K562 (cell line): Measurements from ENCODE around the gene CENPB. TPM values are rescaled to one million over a fixed set of nuclear protein-coding genes. Genes with fewer than 3 reads are reported as not detected.

Source experiments
- C11orf30 ChIP-seq: fragments of 450-650 bp; IDR thresholded peaks from 2 replicates; pipeline ENCODE4 v1.6.1; 2016; ENCODE audit warnings: low read depth, mild to moderate bottlenecking
- CBX2 ChIP-seq: fragments of 200-600 bp; sonication (generic); IDR thresholded peaks from one replicate; pipeline ENCODE4 v1.6.1; 2012; ENCODE audit warnings: mild to moderate bottlenecking, low read length, inconsistent platforms; ENCODE audit not compliant: insufficient read depth, poor library complexity, severe bottlenecking
- CHD1 ChIP-seq: fragments of 200-600 bp; sonication (generic); IDR thresholded peaks from one replicate; pipeline ENCODE4 v1.6.1; 2012; ENCODE audit warnings: mild to moderate bottlenecking, moderate library complexity, low read length, inconsistent platforms
- EGR1 ChIP-seq: fragments of 450-650 bp; conservative IDR thresholded peaks from 2 replicates; pipeline ENCODE4 v1.6.1; 2017; ENCODE audit warnings: mild to moderate bottlenecking
- FOXK2 ChIP-seq, 2 experiments: fragments of 450-650 bp; IDR thresholded peaks in 1 of 2; conservative IDR thresholded peaks in 1 of 2; 2 replicates each; pipeline ENCODE4 v1.6.1; 2016; ENCODE audit warnings: low read depth in 2 of 2, mild to moderate bottlenecking in 1 of 2
- GABPB1 ChIP-seq: sonication (generic); formaldehyde crosslinking; IDR thresholded peaks from 2 replicates; pipeline ENCODE4 v1.8.0; 2022; ENCODE audit warnings: mild to moderate bottlenecking, missing genetic modification reagents
- HNRNPLL ChIP-seq: fragments of 200-400 bp; formaldehyde crosslinking; IDR thresholded peaks from 2 replicates; pipeline ENCODE4 v1.6.1; 2017; ENCODE audit warnings: low read length, low read depth, mild to moderate bottlenecking; ENCODE audit not compliant: poor library complexity, severe bottlenecking
- MAZ ChIP-seq, 2 experiments: fragments of 450-650 bp in 1 of 2; sonication (generic) in 1 of 2; formaldehyde crosslinking; IDR thresholded peaks in 1 of 2; conservative IDR thresholded peaks in 1 of 2; 2 replicates each; pipeline versions ENCODE4 v1.4.0 to v1.5.0; 2020; ENCODE audit warnings: mild to moderate bottlenecking in 1 of 2, missing genetic modification reagents in 1 of 2
- MIER1 ChIP-seq: fragments of 450-650 bp; IDR thresholded peaks from 2 replicates; pipeline ENCODE4 v1.6.1; 2016; ENCODE audit warnings: antibody characterized with exemption, mild to moderate bottlenecking, low read depth
- NCOA2 ChIP-seq, 2 experiments: fragments of 450-650 bp; IDR thresholded peaks; 2 replicates each; pipeline ENCODE4 v1.6.1; 2018; ENCODE audit warnings: mild to moderate bottlenecking in 2 of 2, moderate library complexity in 1 of 2; ENCODE audit not compliant: partially characterized antibody in 2 of 2
- NFYB ChIP-seq: IDR thresholded peaks from 2 replicates; pipeline ENCODE4 v1.6.1; 2011; ENCODE audit warnings: mild to moderate bottlenecking, moderate library complexity; ENCODE audit not compliant: insufficient read length; ENCODE audit errors: extremely low read depth
- POLR2A ChIP-seq: fragments of 450-650 bp; conservative IDR thresholded peaks from 2 replicates; pipeline ENCODE4 v1.6.1; 2016
- SREBF2 ChIP-seq: sonication (generic); formaldehyde crosslinking; IDR thresholded peaks from 2 replicates; pipeline ENCODE4 v1.4.0; 2020; ENCODE audit warnings: mild to moderate bottlenecking, missing genetic modification reagents
- SRF ChIP-seq, 2 experiments: fragments of 250-450, 450-650 bp in 1 of 2; sonication (Bioruptor Pico) in 1 of 2; sonication (generic) in 1 of 2; formaldehyde crosslinking; IDR thresholded peaks; 2 replicates each; pipeline versions ENCODE4 v1.5.0 to v1.5.1; 2020 to 2022; ENCODE audit warnings: mild to moderate bottlenecking in 1 of 2, missing genetic modification reagents in 1 of 2
- TAF9B ChIP-seq: fragments of 450-650 bp; IDR thresholded peaks from 2 replicates; pipeline ENCODE4 v1.6.1; 2018; ENCODE audit warnings: mild to moderate bottlenecking; ENCODE audit not compliant: partially characterized antibody
- XRCC4 ChIP-seq: IDR thresholded peaks from one replicate; pipeline ENCODE4 v1.6.1; 2011; ENCODE audit not compliant: insufficient read depth, insufficient read length; ENCODE audit errors: extremely low read depth
- ZBTB1 ChIP-seq: sonication (generic); formaldehyde crosslinking; IDR thresholded peaks from 2 replicates; pipeline ENCODE4 v1.8.1; 2023; ENCODE audit warnings: missing genetic modification reagents, low read depth, mild to moderate bottlenecking, borderline replicate concordance
- polyA plus RNA-seq, 8 experiments: library from polyadenylated mRNA; depleted of rRNA in 4 of 8; stranded (reverse) in 5 of 8; unstranded in 3 of 8; fragments of >200 nt; fragmentation: Nextera tagmentation in 2 of 8; fragmentation: Illumina TruSeq in 1 of 8; extraction: Ambion mirVana in 2 of 8; extraction: Trizol in 1 of 8; gene quantifications; 2 replicates each; pipeline versions ENCODE4 v1.2.1 to v1.2.3, GENCODE V29; 2011 to 2014; ENCODE audit warnings: inconsistent platforms in 1 of 8, missing spikeins in 1 of 8
- total RNA-seq, 7 experiments: library from RNA; depleted of rRNA in 6 of 7; stranded (reverse); fragments of >200 nt in 6 of 7; fragmentation: Illumina TruSeq in 2 of 7; extraction: Trizol in 2 of 7; gene quantifications; 2 replicates each; pipeline versions ENCODE4 v1.2.1 to v1.2.3, GENCODE V29; 2011 to 2021; ENCODE audit warnings: low replicate concordance in 1 of 7
- TF ChIP-seq, protein P1 (sequence below): sonication (generic); formaldehyde crosslinking; IDR thresholded peaks from 2 replicates; pipeline ENCODE4 v1.8.0; 2022; ENCODE audit warnings: mild to moderate bottlenecking, missing genetic modification reagents
- TF ChIP-seq, protein P2 (sequence below): sonication (generic); formaldehyde crosslinking; IDR thresholded peaks from 2 replicates; pipeline ENCODE4 v1.8.0; 2022; ENCODE audit warnings: missing genetic modification reagents, mild to moderate bottlenecking, borderline replicate concordance
- TF ChIP-seq, protein P3 (sequence below): fragments of 450-650 bp; formaldehyde crosslinking; IDR thresholded peaks from 2 replicates; pipeline ENCODE4 v1.4.0; 2020; ENCODE audit warnings: mild to moderate bottlenecking, mixed read lengths

The CENPB gene
- total and polyA plus RNA-seq, 9 of the 15 experiments (the other 6 are each of a cell fraction or from before 2014, with no cell fraction given), result 0.17 to 70.8 (median 24.9) TPM

DNA sequence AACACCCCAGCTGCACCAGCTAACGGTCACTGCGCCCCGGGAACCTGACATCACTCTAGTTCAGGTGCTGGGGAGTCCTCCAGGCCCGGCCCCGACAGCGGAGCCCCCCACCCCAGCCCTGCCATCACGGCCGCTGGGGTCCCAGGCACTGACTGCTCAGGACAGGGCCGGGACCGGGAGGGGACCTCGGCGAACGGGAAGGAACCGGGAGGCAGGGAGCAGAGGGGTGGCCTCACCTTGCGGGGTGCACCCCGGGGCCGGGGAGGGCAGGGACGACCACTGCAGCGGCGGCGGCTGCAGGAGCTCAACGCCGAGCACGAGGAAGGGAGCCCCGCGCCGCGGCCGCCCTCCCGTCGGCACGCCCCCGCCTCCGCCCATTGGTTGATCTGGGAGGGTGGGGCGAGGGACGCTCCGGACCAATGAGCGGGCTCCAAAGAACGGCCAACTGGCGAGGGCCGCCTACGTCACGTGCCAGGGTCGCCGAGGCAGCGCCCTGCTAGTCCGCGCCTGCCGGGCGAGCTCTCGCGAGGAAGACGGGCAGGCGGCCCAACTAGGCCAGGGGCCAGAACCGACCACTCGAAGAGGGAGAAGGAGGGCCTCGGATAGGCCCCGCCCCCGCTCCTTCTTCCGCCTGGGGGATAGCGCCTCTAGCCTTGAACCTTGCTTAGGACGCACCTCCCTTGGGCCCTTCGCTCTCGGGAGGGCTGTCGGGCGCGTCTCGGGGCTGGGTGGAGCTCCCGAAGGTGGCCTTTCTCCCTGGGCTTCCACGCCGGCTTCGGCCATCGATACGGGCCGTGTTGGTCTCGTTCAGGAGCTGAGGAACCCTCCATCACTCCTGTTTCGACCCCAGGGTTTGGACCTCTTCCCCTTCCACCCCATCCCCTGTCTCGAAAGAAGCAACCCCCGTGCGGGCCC, 18.9 kb downstream of the CENPB start, which contains the start of gene ADISSP (continued):
- TF ChIP-seq C11orf30 (no peak), CHD1 (no peak), FOXK2 (conservative IDR thresholded peaks at IDR 0.05 in 1 of 2, IDR thresholded peaks at IDR 0.05 in 1 of 2; ENCODE audit: low read depth in 2 of 2) (no peak), CBX2 (no peak), MIER1 (no peak), NFYB (peak; percentile 59), HNRNPLL (no peak), MAZ (CRISPR knock-in tag; conservative IDR thresholded peaks at IDR 0.05 in 1 of 2, IDR thresholded peaks at IDR 0.05 in 1 of 2) (no peak; a peak in 3 of 4 replicates), TAF9B (peak; percentile 10), GABPB1 (CRISPR knock-in tag) (peak; percentile 43; the same call in 1 of the 2 replicates), SRF (CRISPR knock-in tag; IDR thresholded peaks at IDR 0.05) (no peak; a peak in 1 of 4 replicates), XRCC4 (no peak), EGR1 (peak; percentile 59), SREBF2 (CRISPR knock-in tag) (no peak), ZBTB1 (CRISPR knock-in tag) (peak; percentile 14; the same call in 1 of the 2 replicates), NCOA2 (IDR thresholded peaks at IDR 0.05; ENCODE audit: partially characterized antibody in 2 of 2) (no peak), POLR2A (peak; percentile 70; the same call in 1 of the 2 replicates)
- TF ChIP-seq, protein P1, sequence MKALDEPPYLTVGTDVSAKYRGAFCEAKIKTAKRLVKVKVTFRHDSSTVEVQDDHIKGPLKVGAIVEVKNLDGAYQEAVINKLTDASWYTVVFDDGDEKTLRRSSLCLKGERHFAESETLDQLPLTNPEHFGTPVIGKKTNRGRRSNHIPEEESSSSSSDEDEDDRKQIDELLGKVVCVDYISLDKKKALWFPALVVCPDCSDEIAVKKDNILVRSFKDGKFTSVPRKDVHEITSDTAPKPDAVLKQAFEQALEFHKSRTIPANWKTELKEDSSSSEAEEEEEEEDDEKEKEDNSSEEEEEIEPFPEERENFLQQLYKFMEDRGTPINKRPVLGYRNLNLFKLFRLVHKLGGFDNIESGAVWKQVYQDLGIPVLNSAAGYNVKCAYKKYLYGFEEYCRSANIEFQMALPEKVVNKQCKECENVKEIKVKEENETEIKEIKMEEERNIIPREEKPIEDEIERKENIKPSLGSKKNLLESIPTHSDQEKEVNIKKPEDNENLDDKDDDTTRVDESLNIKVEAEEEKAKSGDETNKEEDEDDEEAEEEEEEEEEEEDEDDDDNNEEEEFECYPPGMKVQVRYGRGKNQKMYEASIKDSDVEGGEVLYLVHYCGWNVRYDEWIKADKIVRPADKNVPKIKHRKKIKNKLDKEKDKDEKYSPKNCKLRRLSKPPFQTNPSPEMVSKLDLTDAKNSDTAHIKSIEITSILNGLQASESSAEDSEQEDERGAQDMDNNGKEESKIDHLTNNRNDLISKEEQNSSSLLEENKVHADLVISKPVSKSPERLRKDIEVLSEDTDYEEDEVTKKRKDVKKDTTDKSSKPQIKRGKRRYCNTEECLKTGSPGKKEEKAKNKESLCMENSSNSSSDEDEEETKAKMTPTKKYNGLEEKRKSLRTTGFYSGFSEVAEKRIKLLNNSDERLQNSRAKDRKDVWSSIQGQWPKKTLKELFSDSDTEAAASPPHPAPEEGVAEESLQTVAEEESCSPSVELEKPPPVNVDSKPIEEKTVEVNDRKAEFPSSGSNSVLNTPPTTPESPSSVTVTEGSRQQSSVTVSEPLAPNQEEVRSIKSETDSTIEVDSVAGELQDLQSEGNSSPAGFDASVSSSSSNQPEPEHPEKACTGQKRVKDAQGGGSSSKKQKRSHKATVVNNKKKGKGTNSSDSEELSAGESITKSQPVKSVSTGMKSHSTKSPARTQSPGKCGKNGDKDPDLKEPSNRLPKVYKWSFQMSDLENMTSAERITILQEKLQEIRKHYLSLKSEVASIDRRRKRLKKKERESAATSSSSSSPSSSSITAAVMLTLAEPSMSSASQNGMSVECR (CRISPR knock-in tag), result no peak
- TF ChIP-seq, protein P2, sequence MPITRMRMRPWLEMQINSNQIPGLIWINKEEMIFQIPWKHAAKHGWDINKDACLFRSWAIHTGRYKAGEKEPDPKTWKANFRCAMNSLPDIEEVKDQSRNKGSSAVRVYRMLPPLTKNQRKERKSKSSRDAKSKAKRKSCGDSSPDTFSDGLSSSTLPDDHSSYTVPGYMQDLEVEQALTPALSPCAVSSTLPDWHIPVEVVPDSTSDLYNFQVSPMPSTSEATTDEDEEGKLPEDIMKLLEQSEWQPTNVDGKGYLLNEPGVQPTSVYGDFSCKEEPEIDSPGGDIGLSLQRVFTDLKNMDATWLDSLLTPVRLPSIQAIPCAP (CRISPR knock-in tag), result peak; percentile 63; the same call in 1 of the 2 replicates
- TF ChIP-seq, protein P3, sequence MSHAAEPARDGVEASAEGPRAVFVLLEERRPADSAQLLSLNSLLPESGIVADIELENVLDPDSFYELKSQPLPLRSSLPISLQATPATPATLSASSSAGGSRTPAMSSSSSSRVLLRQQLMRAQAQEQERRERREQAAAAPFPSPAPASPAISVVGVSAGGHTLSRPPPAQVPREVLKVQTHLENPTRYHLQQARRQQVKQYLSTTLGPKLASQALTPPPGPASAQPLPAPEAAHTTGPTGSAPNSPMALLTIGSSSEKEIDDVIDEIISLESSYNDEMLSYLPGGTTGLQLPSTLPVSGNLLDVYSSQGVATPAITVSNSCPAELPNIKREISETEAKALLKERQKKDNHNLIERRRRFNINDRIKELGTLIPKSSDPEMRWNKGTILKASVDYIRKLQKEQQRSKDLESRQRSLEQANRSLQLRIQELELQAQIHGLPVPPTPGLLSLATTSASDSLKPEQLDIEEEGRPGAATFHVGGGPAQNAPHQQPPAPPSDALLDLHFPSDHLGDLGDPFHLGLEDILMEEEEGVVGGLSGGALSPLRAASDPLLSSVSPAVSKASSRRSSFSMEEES (CRISPR knock-in tag), result peak; percentile 89
